Ramos (cell line): ENCODE results near the gene LPCAT2.

ENCODE experiments used
- in situ Hi-C: fragments of 300-500 bp; cut with MboI; formaldehyde crosslinking; loops from one replicate; pipeline ENCODE4 v1.14.3; 2022; ENCODE audit warnings: low sequenced_read_pairs; ENCODE audit not compliant: unreplicated experiment

Gene LPCAT2

DNA sequence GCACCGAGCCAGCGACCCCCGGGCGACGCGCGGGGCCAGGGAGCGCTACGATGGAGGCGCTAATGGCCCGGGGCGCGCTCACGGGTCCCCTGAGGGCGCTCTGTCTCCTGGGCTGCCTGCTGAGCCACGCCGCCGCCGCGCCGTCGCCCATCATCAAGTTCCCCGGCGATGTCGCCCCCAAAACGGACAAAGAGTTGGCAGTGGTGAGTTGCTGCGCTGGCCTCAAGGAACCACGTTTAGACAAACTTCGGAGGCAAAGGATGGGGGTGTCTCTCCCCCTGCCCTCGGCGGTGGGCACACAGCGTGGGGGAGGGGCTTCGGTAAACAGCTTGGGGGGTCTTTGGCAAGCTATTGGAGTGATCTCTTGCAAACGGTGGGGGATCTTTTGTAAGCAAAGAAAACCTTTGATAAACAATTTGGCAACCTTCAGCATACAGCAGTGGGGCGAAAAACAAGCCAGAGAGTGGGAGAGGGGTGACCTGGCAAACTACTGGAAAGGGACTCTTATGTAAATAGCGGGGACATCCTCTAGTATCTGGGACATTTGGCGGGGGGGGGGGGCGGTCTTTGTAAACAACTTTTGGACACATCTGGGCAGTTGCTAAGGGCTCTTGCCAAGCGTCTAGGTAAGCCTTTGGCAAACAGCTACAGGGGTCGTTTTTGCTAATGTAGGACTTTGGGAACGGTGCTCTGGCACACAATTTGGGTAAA, 29.3 kb upstream of the LPCAT2 start:
- in situ Hi-C loops: no loop called here

DNA sequence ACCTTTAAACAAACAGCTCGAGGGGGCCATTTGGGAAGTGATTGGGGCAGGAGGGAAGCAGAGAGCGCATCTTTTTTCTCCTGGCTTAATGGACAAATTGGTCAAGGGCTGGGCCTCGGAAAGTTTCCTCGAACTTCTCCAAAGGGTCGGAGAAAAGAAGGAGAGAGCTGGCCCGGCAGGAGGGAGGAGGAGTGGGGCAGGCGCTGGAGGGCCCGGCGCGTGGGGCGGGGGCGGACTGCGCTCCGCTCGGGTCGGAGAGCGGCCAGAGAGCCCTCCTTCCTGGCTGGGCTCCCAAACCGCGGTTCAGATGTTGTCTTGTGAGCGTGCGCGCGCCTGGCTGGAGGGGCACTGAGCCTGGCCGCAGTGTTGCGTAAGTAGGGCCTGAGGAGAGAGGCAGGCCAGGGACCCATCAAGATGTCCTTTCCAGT, 28.6 kb upstream of the LPCAT2 start:
- in situ Hi-C loops: no loop called here

DNA sequence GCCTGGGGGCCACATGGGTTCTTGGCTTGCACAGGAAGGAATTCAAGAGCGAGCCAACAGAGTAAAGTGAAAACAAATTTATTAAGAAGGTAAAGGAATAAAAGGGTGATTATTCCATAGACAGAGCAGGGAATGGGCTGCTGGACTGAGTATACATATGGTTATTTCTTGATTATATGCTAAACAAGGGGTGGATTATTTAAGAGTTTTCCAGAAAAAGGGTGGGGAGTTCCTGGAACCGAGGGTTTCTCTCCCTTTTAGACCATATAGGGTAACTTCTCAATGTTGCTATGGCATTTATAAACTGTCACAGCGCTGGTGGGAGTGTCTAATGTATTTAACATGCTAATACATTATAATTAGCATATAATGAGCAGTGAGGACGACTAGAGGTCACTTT, 27.8 kb upstream of the LPCAT2 start:
- in situ Hi-C loops: no loop called here

DNA sequence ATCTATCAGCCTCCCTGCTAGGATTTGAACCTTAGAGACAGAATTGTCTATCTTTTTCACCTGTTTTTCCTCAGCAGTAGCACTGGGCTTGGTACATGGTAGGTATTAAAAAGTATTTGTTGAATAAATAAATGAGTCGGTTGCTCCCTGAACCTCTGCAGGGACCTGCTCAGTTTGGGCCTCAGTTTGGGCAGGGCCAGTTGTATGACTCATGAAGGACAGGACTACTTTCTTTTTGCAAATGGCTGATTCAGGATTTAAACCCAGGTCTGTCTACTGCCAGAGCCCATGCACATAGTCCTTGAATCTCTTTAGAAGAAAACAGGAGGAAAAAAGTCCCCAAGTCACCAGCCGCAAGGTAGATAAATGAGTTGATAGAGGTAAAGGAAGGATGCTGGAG, 26.8 kb upstream of the LPCAT2 start:
- in situ Hi-C loops: no loop called here

DNA sequence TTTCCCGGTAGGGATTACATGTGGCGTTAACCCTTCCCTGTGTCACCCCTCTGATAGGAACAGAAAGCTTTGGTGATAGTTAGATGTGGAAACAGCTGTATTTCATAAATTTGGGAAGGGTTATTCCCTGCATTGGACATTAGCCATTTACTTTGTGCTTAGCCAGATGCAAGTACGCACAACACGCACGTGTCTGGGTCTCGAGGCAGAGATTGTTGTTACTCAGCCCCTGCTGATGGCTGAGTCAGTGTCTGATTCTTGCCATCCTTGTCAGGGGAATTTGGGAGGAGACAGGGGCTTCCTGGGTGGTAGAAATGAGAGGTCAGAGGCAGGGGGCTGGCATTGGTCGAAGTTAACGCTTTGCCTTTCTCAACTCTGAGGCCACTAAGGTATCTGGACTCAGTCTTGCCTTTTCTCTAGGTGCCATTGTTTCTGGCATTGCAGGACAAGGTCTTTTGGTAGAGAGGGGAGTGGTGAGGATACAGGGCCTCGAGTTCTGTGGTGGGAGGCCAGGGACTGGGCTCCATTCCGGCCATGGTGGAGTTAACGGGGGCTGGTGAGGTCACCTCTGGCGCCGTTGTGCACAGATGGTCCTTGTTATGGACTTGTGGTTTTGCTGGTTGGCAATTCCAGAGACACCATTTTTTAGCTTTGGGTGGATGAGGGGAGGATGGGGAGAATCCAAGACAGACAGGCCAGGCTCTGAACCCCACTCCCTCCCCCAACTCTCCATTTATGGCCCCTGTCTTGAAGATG, 21.6 kb upstream of the LPCAT2 start:
- in situ Hi-C loops: no loop called here

DNA sequence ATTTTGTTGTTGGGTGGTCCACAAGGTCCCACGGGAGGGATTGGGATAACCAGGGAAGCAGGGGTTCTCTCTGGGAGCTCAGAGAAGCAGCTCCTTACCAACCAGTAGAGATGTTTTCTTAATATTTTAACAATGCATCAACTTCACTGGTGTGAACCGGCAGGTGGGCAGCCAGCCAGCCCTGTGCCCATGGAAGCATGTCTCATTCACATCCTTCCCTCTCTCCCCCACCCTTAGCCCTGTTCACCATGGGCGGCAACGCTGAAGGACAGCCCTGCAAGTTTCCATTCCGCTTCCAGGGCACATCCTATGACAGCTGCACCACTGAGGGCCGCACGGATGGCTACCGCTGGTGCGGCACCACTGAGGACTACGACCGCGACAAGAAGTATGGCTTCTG, 20.6 kb upstream of the LPCAT2 start:
- in situ Hi-C loops: no loop called here

DNA sequence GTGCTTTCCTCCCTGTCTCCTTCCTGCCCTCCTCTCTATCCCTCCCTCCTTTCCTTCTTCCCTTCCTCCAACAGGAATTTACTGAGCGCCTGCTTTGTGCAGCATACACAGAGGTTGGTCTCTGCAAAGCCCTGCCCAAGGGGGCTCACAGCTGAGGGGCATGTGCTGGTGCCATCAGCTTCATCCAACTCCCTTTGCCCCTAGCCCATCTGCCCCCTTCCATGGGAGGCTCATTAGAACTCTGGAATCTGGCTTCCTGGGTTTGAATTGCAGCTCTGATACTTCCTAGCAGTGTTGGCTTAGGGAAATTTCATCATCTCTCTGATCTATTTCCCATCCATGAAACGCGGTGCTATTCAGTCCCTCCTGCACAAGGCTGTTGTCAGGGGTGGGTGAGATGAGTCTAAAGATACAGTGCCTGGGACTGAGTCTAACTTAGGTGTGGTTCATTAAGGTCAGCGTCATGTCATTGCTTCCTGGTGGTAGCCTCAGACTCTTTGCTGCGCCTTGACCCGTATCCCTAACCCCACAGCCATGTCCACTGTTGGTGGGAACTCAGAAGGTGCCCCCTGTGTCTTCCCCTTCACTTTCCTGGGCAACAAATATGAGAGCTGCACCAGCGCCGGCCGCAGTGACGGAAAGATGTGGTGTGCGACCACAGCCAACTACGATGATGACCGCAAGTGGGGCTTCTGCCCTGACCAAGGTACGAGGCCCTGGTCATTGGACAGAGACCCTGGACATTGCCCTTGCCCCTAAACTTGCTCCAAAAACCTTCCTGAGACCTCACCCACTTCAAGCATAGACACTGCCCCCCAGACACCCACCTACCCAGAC, 19.5 kb upstream of the LPCAT2 start:
- in situ Hi-C loops: no loop called here

DNA sequence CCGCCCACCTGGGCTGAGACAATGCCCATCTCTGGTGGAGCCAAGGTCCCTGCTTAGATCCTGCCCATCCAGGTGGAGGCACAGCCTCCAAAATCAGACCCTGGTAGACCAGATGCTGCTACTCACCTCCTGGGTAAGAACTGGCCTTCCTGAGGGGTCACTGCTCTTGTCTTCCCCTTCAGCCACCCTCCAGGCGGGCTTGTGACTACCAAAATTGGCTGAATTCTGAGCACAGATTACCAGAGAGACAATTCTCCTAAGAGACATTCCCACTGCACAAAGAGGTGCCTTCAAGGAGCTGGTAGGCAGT, 19.0 kb upstream of the LPCAT2 start:
- in situ Hi-C loops: no loop called here

DNA sequence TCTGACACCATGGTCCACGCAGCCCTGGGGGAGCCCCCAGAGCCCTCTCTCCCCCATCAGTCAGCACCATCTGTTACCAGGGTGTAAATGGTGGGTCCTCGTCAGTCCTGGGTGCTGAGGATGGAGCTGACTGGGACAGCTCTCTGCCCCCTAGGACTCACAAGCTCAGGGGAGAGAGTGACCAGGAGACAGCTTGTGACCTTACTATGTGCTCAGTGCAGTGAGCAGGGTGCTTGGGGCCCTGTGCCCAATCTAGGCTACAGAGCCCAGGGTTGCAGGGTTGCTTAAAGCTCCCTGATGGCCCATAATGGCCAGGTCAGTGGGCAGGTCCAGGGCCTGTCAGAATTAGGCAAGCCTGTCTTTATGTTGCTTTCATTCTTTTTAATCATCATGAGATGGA, 18.6 kb upstream of the LPCAT2 start:
- in situ Hi-C loops: no loop called here

DNA sequence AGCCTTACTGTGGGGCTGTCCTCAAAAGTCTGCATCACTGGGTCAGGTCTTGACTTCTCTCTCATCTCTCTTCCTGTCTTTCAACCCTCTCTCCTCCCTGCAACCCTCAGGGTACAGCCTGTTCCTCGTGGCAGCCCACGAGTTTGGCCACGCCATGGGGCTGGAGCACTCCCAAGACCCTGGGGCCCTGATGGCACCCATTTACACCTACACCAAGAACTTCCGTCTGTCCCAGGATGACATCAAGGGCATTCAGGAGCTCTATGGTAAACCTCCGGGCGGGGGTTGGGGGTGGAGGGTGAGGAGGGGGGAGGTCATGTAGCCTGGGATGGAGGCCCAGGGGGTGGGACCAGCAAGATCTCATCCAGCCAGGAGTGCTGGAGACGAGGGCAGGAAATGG, 17.2 kb upstream of the LPCAT2 start:
- in situ Hi-C loops: no loop called here

DNA sequence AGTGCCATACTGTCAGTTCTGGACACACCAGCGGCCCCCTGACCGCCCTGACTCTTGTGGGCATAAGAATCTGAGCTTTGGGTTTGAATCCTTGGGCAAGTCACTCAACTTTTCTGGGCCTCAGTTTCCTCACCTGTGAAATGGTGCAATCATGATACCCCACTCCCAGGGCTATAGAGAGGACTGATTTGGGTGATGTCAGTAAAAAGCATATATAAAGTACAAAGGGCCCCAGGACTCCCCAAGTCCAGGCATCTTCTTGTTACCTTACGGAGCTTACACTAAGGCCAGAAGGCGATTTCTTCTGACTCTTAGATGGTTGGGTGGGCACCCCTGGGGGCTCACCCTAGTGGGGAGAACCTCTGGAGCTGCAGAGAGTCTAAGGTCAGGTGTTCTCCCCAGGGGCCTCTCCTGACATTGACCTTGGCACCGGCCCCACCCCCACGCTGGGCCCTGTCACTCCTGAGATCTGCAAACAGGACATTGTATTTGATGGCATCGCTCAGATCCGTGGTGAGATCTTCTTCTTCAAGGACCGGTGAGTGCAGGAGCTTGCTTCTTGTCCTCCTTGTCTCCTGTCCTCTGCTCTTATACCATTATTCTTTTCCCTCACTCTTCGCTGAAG, 16.0 kb upstream of the LPCAT2 start:
- in situ Hi-C loops: no loop called here

DNA sequence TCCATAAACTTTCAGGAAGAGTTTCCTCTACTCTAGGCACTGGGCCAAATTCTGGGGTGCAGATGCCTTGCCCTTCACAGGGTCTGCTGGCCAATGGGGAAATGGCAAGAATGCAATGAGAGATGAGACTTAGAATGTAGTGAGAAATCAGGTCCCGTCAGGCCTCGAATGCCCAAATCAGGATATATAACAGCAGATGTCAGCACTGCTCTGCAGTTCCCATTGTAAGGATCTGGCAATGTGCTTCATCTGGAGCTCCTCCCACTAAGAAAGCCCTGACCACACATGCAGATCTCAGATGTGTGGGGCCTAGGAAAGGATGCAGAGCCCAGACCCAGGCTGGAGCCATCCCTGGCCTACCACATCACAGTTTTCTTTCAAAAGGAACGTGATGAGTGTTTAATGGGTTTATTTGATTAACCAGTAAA, 13.9 kb upstream of the LPCAT2 start:
- in situ Hi-C loops: no loop called here

DNA sequence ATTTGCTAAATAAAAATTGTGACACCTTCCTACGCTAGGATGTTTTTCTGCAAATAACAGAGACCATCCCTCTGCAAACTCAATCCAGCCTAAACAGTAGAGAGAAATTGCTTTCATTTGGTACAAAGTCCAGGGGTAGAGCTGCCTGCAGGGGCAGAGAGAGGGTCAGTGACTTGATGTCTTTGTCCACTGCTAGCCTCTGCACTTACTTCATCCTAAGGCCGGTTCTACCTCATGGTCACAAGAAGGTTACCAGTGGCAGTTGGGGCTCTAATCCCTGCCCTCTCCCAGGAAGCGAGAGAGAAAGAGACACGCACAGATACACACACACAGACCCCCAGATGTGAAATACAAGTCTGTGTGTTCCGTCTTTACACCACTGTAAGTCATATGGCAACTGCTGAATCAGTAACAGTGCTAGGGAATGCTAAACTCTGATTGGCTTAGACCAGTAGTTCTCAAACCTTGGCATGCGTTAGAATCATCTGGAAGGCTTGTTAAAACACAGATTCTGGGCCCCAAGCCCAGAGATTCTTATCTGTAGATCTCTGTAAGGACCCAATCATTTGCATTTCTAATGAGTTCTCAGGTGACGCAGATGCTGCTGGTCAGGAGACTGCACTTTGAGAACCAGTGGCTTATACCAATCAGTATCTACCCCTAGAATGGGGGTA, 13.1 kb upstream of the LPCAT2 start:
- in situ Hi-C loops: no loop called here

DNA sequence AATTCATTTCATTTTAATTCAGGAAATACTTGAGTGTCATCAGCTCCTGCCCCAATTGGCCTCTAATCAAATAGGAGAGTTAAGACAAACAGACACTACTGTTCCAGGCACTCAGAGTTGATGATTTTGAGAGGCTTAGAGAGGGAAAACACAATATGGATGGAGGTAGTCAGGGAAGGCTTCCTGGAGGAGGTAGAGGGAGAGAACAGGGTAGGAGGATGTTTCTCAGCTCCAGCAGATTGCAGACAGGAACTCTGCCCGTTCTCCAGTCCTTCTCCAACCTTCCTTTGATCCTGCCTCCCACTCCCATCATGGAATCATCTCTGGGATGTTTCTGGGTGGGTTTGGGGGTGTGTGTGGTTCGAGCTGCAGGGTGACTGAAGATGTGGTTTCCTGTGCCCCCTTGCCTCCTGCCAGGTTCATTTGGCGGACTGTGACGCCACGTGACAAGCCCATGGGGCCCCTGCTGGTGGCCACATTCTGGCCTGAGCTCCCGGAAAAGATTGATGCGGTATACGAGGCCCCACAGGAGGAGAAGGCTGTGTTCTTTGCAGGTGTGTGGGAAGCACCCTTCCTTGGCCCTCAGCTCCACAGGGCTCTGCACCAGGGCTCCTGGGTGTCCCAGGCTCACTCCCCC, 12.2 kb upstream of the LPCAT2 start:
- in situ Hi-C loops: no loop called here

DNA sequence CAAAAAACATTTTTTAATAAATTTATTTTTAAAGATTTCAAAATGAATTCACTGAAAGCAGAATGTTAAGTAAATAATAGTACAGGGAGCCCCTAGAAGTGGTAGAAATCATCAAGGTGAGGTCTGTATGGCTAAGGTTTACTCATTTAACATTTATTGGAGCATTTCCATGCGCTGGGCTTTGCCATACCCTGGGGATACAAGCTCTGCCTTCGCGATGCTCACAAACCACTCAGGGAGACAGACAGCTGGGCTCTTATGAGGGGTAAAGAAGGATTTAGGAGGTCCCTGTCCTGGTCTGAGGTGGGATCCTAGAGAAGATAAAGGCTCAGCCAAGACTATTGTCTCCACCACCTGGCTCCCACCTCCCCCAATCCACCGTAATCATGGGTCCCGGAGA, 11.3 kb upstream of the LPCAT2 start:
- in situ Hi-C loops: no loop called here

DNA sequence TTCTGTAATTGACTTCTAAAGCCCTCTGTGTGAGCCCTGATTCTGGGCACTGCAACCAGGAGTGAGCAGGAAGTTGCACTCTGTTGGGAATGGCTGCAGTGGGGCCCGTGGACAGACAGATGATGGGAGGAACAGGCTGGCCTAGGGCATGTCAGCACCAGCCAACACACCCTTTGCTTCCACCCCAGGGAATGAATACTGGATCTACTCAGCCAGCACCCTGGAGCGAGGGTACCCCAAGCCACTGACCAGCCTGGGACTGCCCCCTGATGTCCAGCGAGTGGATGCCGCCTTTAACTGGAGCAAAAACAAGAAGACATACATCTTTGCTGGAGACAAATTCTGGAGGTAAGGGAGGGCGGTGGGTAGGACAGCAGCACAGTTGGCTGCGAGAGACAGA, 10.8 kb upstream of the LPCAT2 start:
- in situ Hi-C loops: no loop called here

DNA sequence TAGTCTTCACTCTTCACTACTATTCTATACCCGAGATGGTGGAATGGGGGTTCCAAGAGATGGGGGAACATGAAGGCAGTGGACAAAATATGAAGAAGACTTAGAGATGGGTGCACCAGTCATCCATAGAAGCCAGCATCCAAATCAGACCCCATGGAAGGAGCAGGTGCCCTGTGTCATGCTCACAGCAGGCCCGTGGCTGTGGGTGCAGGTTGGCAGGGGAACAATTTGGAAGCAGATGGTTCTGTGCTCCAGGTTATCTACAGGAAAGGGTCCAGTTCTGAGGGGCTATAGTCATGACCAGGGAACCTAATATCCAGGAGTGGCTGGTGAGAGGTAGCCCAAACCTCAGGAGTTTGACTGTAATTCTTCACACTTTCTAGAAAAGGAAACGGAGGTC, 9.6 kb upstream of the LPCAT2 start:
- in situ Hi-C loops: no loop called here

DNA sequence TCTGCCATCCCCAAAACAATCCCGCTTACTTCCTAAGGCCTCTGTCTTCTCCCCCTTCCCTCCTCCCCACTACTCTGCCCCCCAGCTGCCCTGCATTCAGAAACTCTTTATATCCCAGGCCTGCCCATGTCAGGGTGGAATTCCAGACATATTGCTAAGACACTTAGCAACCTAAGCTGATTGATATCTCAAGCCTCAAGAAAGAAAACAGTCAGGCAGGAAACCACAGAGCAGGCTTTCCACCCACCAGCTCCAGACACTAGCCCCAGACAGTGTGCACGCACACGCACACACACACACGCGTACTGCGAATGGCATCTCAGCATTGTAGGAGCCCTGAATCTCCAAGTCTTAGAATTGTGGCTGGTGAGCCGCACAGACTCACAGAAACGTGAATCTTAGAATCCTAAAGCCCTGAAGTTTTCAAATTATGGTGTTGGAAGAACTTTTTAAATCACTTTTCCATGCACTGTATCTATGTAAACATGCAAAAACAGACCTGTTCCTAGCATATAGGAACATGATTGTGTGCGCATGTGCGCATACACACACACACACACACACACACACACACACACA, 8.8 kb upstream of the LPCAT2 start:
- in situ Hi-C loops: no loop called here

DNA sequence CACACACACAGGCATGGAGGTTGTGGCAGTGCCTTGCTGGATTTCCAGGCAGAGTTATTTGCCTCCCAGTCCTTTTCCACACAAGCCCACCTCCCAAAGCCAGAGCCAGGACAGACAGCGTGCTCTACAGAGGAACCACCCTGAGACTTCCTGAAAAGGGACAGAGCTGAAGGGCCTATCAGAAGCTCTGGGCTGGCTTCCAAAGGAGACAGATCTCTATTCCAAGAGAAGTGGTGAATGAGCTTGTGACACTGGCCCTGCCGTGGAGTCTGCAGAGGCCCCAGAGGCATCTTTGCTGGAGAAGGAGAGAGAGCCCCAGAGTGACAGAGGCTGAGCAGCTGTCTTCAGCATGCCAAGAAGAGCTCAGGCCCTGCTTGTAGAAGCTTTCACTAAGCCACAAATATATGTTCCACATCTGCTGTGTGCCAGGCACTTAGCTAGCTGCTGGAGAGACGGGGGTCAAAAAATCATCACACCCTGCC, 8.3 kb upstream of the LPCAT2 start:
- in situ Hi-C loops: no loop called here
